ENCODE measurements around the gene FGD2. TPM values are rescaled to one million over a fixed set of nuclear protein-coding genes. Genes with fewer than 3 reads are reported as not detected.

The FGD2 gene
- total RNA-seq, 4 donors from 2014 or later: 2.7 to 9.2 (median 5.2) TPM

GRCh38 chr6:37048851-37049757 is 43.6 kb downstream of the FGD2 start:
- TF ChIP-seq POLR2A (IDR thresholded peaks at IDR 0.05): no peak
- no peak for TF ChIP-seq CTCF (IDR thresholded peaks at IDR 0.05)
- 48 to 51% methylated on average over 19 of the region's 19 CpGs for WGBS, 2 donors
- no peak overlapping the region for H3K4me3 ChIP-seq (ENCODE audit: low read depth, poor library complexity, severe bottlenecking)
- peak in 1 of 2 donors; percentile 65 for DNase-seq (ENCODE audit: low spot score in 2 of 2)
- intact Hi-C loops (cut with DNase I; ENCODE audit: low total_unique reads): no loop called here

DNA sequence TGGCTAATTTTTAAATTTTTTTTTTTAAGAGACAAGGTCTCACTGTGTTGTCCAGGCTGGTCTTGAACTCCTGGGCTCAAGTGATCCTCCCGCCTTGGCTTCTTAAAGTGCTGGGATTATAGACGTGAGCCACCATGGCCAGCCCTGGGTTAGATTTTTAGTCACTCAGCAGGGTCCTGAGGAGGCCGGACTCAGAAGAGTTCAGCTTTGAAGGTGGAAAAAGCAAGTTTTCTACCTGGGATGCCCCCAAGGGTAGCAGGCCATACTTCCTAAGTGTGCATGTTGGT is 44.2 kb downstream of the FGD2 start:
- WGBS, 2 donors: 84 to 91% methylated on average over 3 of the region's 3 CpGs
- no peak for DNase-seq (ENCODE audit: low spot score in 2 of 2)
- TF ChIP-seq CTCF (IDR thresholded peaks at IDR 0.05) (no peak), POLR2A (IDR thresholded peaks at IDR 0.05) (no peak)
- H3K4me3 ChIP-seq (ENCODE audit: low read depth, poor library complexity, severe bottlenecking): no peak overlapping the region
- intact Hi-C loops (cut with DNase I; ENCODE audit: low total_unique reads): loop anchor here (5.0 kb wide), 1 partner anchor 123 kb away; the partner anchor contains the start of gene PIM1

DNA sequence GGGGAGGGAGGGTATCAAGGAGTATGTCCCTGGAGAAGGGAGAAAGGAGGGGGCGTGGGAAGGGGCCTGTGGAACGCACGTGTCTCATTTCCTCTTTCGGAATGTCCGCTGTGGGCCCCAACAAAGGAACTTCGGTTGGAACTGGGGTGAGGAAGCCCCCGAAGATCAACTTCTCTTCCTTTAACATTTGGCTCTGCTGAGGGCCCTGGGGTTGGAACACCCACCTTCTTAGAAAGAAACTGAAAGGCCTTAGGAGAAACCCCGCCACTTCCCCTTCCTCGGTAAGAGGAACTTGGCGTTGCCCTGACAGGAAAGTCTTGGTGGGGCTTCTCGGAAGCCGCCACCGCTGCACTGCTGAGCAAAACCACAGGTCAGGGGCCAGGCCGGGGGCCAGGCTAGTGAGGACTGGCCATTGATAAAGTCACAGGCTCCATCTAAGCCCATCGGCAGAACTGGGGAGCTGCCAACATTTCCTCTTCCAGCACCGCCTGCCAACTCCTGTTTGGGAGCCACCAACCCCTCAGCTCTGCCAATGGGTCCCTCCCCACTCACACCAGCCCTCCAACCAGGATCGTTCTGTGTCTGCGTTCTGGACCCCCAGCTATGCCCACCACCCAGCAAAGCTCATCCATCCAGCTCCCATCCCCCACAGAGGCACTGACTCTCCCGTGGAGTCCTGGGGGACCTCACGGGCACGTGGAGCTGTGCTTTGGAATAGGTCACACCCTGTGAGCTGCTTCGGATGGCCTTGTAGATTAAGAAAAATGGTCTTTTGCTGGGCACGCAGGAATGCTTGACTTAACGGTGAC is 44.8 kb downstream of the FGD2 start:
- peak in 1 of 2 donors; percentile 63 for DNase-seq (ENCODE audit: low spot score in 2 of 2)
- TF ChIP-seq POLR2A (IDR thresholded peaks at IDR 0.05) (no peak), CTCF (IDR thresholded peaks at IDR 0.05) (no peak)
- WGBS, 2 donors: 56 to 61% methylated on average over 24 of the region's 24 CpGs
- intact Hi-C loops (cut with DNase I; ENCODE audit: low total_unique reads): loop anchor here (5.0 kb wide), 1 partner anchor 122 kb away; the partner anchor contains the start of gene PIM1
- H3K4me3 ChIP-seq (ENCODE audit: low read depth, poor library complexity, severe bottlenecking): no peak overlapping the region

- WGBS, 2 donors: 67 to 69% methylated on average over 4 of the region's 4 CpGs
- H3K4me3 ChIP-seq (ENCODE audit: low read depth, poor library complexity, severe bottlenecking): no peak overlapping the region
- TF ChIP-seq CTCF (IDR thresholded peaks at IDR 0.05) (no peak), POLR2A (IDR thresholded peaks at IDR 0.05) (no peak)
- intact Hi-C loops (cut with DNase I; ENCODE audit: low total_unique reads): loop anchor here (5.0 kb wide), 1 partner anchor 122 kb away; the partner anchor contains the start of gene PIM1
- no peak for DNase-seq (ENCODE audit: low spot score in 2 of 2)
Measured at GRCh38 chr6:37050854-37051137, 45.3 kb downstream of the FGD2 start.

- intact Hi-C loops (cut with DNase I; ENCODE audit: low total_unique reads): loop anchor here (5.0 kb wide), 1 partner anchor 121 kb away; the partner anchor contains the start of gene PIM1
- no peak overlapping the region for H3K4me3 ChIP-seq (ENCODE audit: low read depth, poor library complexity, severe bottlenecking)
- DNase-seq (ENCODE audit: low spot score in 2 of 2): peak; percentile 78 to 98
- 36 to 61% methylated on average over 6 to 9 of the region's 25 CpGs for WGBS, 2 donors
- TF ChIP-seq CTCF (IDR thresholded peaks at IDR 0.05): peak in 1 of 3 donors; percentile 76
- no peak for TF ChIP-seq POLR2A (IDR thresholded peaks at IDR 0.05)
Measured at GRCh38 chr6:37051138-37052026, 45.9 kb downstream of the FGD2 start.

All from lower leg skin (tissue), 4 donors.